GM18868 (cell line): ENCODE data around the gene PATE1.
"Not testable (repeated sequence)": the region's sequence is repeated elsewhere in the genome, so short reads cannot be mapped to it uniquely, and the experiment has no call there.

Experiments
- ATAC-seq: cut with Tn5 transposase; IDR thresholded peaks from one replicate; pipeline ENCODE4 v1.9.1; 2021; ENCODE audit warnings: mild to moderate bottlenecking, moderate library complexity; ENCODE audit not compliant: unreplicated experiment

Gene PATE1

GRCh38 chr11:125745979-125746378 is at the start of gene PATE1:
Gene PATE1 (plus strand): TSS chr11:125746279. CDS start chr11:125746305, 26 bp downstream.
- no peak for ATAC-seq

- no peak for ATAC-seq
Measured at GRCh38 chr11:125701018-125701610, 45.0 kb upstream of the PATE1 start.

- ATAC-seq, result no peak
Measured at GRCh38 chr11:125701858-125702621, 44.0 kb upstream of the PATE1 start.

- not testable (repeated sequence) for ATAC-seq
Measured at GRCh38 chr11:125704686-125705085, 41.4 kb upstream of the PATE1 start.

GRCh38 chr11:125720781-125721180 is 25.3 kb upstream of the PATE1 start:
- no peak for ATAC-seq

- ATAC-seq, result no peak
Measured at GRCh38 chr11:125724125-125724524, 22.0 kb upstream of the PATE1 start.

GRCh38 chr11:125728969-125729368 is 17.1 kb upstream of the PATE1 start:
- no peak for ATAC-seq

GRCh38 chr11:125740617-125741016 is 5.5 kb upstream of the PATE1 start:
- ATAC-seq, result no peak

GRCh38 chr11:125743681-125744080 is 2.4 kb upstream of the PATE1 start:
- ATAC-seq, result no peak

- ATAC-seq, result no peak
Measured at GRCh38 chr11:125750629-125751028, 4.5 kb downstream of the PATE1 start.

- no peak for ATAC-seq
Measured at GRCh38 chr11:125756050-125756449, 10.0 kb downstream of the PATE1 start.

GRCh38 chr11:125762445-125762844 is 16.4 kb downstream of the PATE1 start:
- no peak for ATAC-seq

- no peak for ATAC-seq
Measured at GRCh38 chr11:125763483-125763882, 17.4 kb downstream of the PATE1 start.

GRCh38 chr11:125766251-125766650 is 20.2 kb downstream of the PATE1 start:
- ATAC-seq, result no peak

GRCh38 chr11:125768336-125769046 is 22.4 kb downstream of the PATE1 start:
- no peak for ATAC-seq

- no peak for ATAC-seq
Measured at GRCh38 chr11:125770583-125770982, 24.5 kb downstream of the PATE1 start.

- ATAC-seq, result no peak
Measured at GRCh38 chr11:125772834-125773505, 26.9 kb downstream of the PATE1 start.

GRCh38 chr11:125773516-125773915 is 27.4 kb downstream of the PATE1 start:
- ATAC-seq, result no peak

- ATAC-seq, result no peak
Measured at GRCh38 chr11:125777309-125777708, 31.2 kb downstream of the PATE1 start.

GRCh38 chr11:125778728-125779127 is 32.6 kb downstream of the PATE1 start, which contains the start of gene PATE2:
Gene PATE2 (minus strand): TSS chr11:125778828. CDS start chr11:125778773, 55 bp downstream.
- no peak for ATAC-seq

GRCh38 chr11:125784678-125785077 is 38.6 kb downstream of the PATE1 start:
- no peak for ATAC-seq
